IMR-90 (cell line): ENCODE data around the gene KPNA1. TPM values are rescaled to one million over a fixed set of nuclear protein-coding genes. Genes with fewer than 3 reads are reported as not detected.

Source experiments
- ATAC-seq: fragments of 200-7000 bp; cut with Tn5 transposase; 2 replicates; pipeline ENCODE4 v1.9.1; 2020; ENCODE audit warnings: low read depth, mild to moderate bottlenecking, moderate library complexity
- BruUV-seq: library from RNA; stranded (reverse); fragments of 400-500 nt; replicated peaks from 2 replicates; lab custom pipeline; 2021; lab: Mats Ljungman, UMichigan
- CTCF ChIA-PET: fragments of 300-600 bp; formaldehyde crosslinking; extraction: SDS; loops from one replicate; lab custom pipeline; 2021; ENCODE audit warnings: antibody characterized with exemption; lab: Yijun Ruan, JAX
- POLR2A ChIA-PET: fragments of 300-600 bp; sonication (Branson Sonifier 250); formaldehyde crosslinking; loops from one replicate; lab custom pipeline; 2022; ENCODE audit warnings: antibody characterized with exemption; ENCODE audit not compliant: unreplicated experiment; lab: Charles Lee
- DNase-seq: peaks from one replicate; pipeline ENCODE4 v3.0.0; 2013
- H2AFZ ChIP-seq: replicated peaks from 2 replicates; pipeline ENCODE3; 2013; ENCODE audit warnings: low read length, mild to moderate bottlenecking; ENCODE audit not compliant: poor library complexity
- H2AK5ac ChIP-seq: 2 replicates; pipeline ENCODE4 v1.6.1; 2013; ENCODE audit warnings: low read depth, low read length, inconsistent platforms
- H2AK9ac ChIP-seq: replicated peaks from 2 replicates; pipeline ENCODE3; 2013; ENCODE audit warnings: mild to moderate bottlenecking, low read depth, low read length, moderate library complexity; ENCODE audit not compliant: poor library complexity
- H2BK120ac ChIP-seq: 2 replicates; pipeline ENCODE4 v1.6.1; 2013; ENCODE audit warnings: low read depth, low read length, inconsistent platforms
- H2BK15ac ChIP-seq: 3 replicates; pipeline ENCODE4 v1.6.1; 2013; ENCODE audit warnings: low read depth, low read length, inconsistent platforms
- H2BK20ac ChIP-seq: 2 replicates; pipeline ENCODE4 v1.6.1; 2013; ENCODE audit warnings: low read depth, mild to moderate bottlenecking, inconsistent platforms, low read length, moderate library complexity
- H2BK5ac ChIP-seq: 2 replicates; pipeline ENCODE4 v1.6.1; 2013; ENCODE audit warnings: mild to moderate bottlenecking, low read depth, low read length, inconsistent platforms; ENCODE audit not compliant: poor library complexity, severe bottlenecking
- H3K14ac ChIP-seq: replicated peaks from 2 replicates; pipeline ENCODE4 v1.6.1; 2013; ENCODE audit warnings: low read depth, low read length, inconsistent platforms
- H3K18ac ChIP-seq: 2 replicates; pipeline ENCODE4 v1.6.1; 2013; ENCODE audit warnings: low read depth, low read length, control low read depth
- H3K23ac ChIP-seq: 2 replicates; pipeline ENCODE4 v1.6.1; 2013; ENCODE audit warnings: low read depth, low read length, inconsistent platforms
- H3K27ac ChIP-seq: 2 replicates; pipeline ENCODE4 v1.5.1; 2013; ENCODE audit warnings: mild to moderate bottlenecking, control low read depth, low read length; ENCODE audit not compliant: insufficient read depth
- H3K27me3 ChIP-seq: 2 replicates; pipeline ENCODE4 v1.6.1; 2013; ENCODE audit warnings: low read length; ENCODE audit not compliant: control insufficient read depth, insufficient read depth
- H3K36me3 ChIP-seq: 2 replicates; pipeline ENCODE4 v1.6.1; 2013; ENCODE audit warnings: low read length, mixed read lengths; ENCODE audit not compliant: control insufficient read depth, insufficient read depth
- H3K4ac ChIP-seq: 2 replicates; pipeline ENCODE4 v1.6.1; 2013; ENCODE audit warnings: low read depth, low read length, inconsistent platforms
- H3K4me1 ChIP-seq: 2 replicates; pipeline ENCODE4 v1.6.1; 2013; ENCODE audit warnings: low read length, mixed read lengths; ENCODE audit not compliant: control insufficient read depth, insufficient read depth
- H3K4me2 ChIP-seq: 2 replicates; pipeline ENCODE4 v1.6.1; 2013; ENCODE audit warnings: low read depth, mild to moderate bottlenecking, control low read depth, low read length, moderate library complexity
- H3K4me3 ChIP-seq: 2 replicates; pipeline ENCODE4 v1.5.1; 2013; ENCODE audit warnings: low read depth, mild to moderate bottlenecking, control low read depth, low read length, moderate library complexity; ENCODE audit not compliant: insufficient read depth
- H3K56ac ChIP-seq: 2 replicates; pipeline ENCODE4 v1.6.1; 2013; ENCODE audit warnings: low read length, inconsistent platforms; ENCODE audit not compliant: insufficient read depth; ENCODE audit errors: extremely low read depth
- H3K79me1 ChIP-seq, 2 experiments: 2 replicates each; pipeline ENCODE4 v1.6.1; 2013; ENCODE audit warnings: low read length in 2 of 2, inconsistent platforms in 1 of 2, low read depth in 1 of 2
- H3K9ac ChIP-seq: 2 replicates; pipeline ENCODE4 v1.6.1; 2013; ENCODE audit warnings: low read depth, low read length, control low read depth
- H3K9me1 ChIP-seq: 2 replicates; pipeline ENCODE4 v1.6.1; 2013; ENCODE audit warnings: low read length, inconsistent platforms; ENCODE audit not compliant: insufficient read depth
- H3K9me3 ChIP-seq: 2 replicates; pipeline ENCODE4 v1.6.1; 2013; ENCODE audit warnings: low read length; ENCODE audit not compliant: control insufficient read depth, insufficient read depth
- H4K20me1 ChIP-seq: 2 replicates; pipeline ENCODE4 v1.6.1; 2013; ENCODE audit warnings: low read length, inconsistent platforms; ENCODE audit not compliant: insufficient read depth
- H4K5ac ChIP-seq: 2 replicates; pipeline ENCODE4 v1.6.1; 2013; ENCODE audit warnings: mild to moderate bottlenecking, low read depth, low read length, control low read depth
- H4K8ac ChIP-seq, 2 experiments: 2 replicates each; pipeline ENCODE4 v1.6.1; 2013; ENCODE audit warnings: low read depth in 2 of 2, low read length in 2 of 2, control low read depth in 1 of 2, inconsistent platforms in 1 of 2
- H4K91ac ChIP-seq: 2 replicates; pipeline ENCODE4 v1.6.1; 2013; ENCODE audit warnings: low read depth, low read length, inconsistent platforms; ENCODE audit not compliant: insufficient read depth
- MAZ ChIP-seq: IDR thresholded peaks from 2 replicates; pipeline ENCODE4 v1.6.1; 2012; ENCODE audit warnings: low read depth, mild to moderate bottlenecking, low read length, improper control_type of control experiment, moderate library complexity, borderline replicate concordance
- MXI1 ChIP-seq: IDR thresholded peaks from 2 replicates; pipeline ENCODE4 v1.6.1; 2012; ENCODE audit warnings: low read depth, mild to moderate bottlenecking, low read length, moderate library complexity, borderline replicate concordance
- POLR2A ChIP-seq: IDR thresholded peaks from 2 replicates; pipeline ENCODE4 v1.6.1; 2012; ENCODE audit warnings: mild to moderate bottlenecking, low read depth, low read length
- RAD21 ChIP-seq: IDR thresholded peaks from 2 replicates; pipeline ENCODE4 v1.6.1; 2012; ENCODE audit warnings: low read length, improper control_type of control experiment
- SMC3 ChIP-seq: fragments of 150-350 bp; IDR thresholded peaks from 2 replicates; pipeline ENCODE4 v1.6.1; 2016; ENCODE audit warnings: low read depth, mild to moderate bottlenecking, antibody characterized with exemption, low read length, moderate library complexity
- WGBS, 2 experiments: methylation state at CpG; one replicate each; pipeline versions ENCODE4 v1.1.5 to v1.1.7; 2013; ENCODE audit warnings: missing lambda C conversion rate in 2 of 2; ENCODE audit not compliant: insufficient read length in 1 of 2; ENCODE audit errors: extremely low coverage in 2 of 2; 5-methylcytosine and 5-hydroxymethylcytosine counted together
- dilution Hi-C: fragments of 300-500 bp; cut with HindIII; formaldehyde crosslinking; loops from one replicate; pipeline ENCODE4 v1.14.3; 2018; ENCODE audit warnings: low sequenced_read_pairs; ENCODE audit not compliant: unreplicated experiment
- in situ Hi-C: fragments of 300-500 bp; cut with MboI; formaldehyde crosslinking; loops from 3 replicates; pipeline ENCODE4 v1.14.3; 2019; ENCODE audit warnings: low sequenced_read_pairs, inconsistent platforms, mixed read lengths
- intact Hi-C: fragments of 100-400 bp; cut with micrococcal nuclease; formaldehyde crosslinking; loops from 2 replicates; pipeline ENCODE4 v1.10.0; 2022
- polyA plus RNA-seq, 3 experiments: library from polyadenylated mRNA; depleted of rRNA; stranded (reverse); fragments of >200 nt; gene quantifications; 2 replicates each; pipeline ENCODE4 v1.2.3, GENCODE V29; 2012; ENCODE audit warnings: low replicate concordance in 1 of 3
- total RNA-seq: library from RNA; depleted of rRNA; stranded (reverse); fragments of >200 nt; gene quantifications from 2 replicates; pipeline ENCODE4 v1.2.3, GENCODE V29; 2012
- TF ChIP-seq, protein P1 (sequence below): conservative IDR thresholded peaks from 2 replicates; pipeline ENCODE4 v1.5.1; 2012; ENCODE audit warnings: mild to moderate bottlenecking, low read depth, low read length, improper control_type of control experiment

The KPNA1 gene
- total and polyA plus RNA-seq, 2 of the 4 experiments (the other 2 are of a cell fraction) = 30.6 to 112 TPM

DNA sequence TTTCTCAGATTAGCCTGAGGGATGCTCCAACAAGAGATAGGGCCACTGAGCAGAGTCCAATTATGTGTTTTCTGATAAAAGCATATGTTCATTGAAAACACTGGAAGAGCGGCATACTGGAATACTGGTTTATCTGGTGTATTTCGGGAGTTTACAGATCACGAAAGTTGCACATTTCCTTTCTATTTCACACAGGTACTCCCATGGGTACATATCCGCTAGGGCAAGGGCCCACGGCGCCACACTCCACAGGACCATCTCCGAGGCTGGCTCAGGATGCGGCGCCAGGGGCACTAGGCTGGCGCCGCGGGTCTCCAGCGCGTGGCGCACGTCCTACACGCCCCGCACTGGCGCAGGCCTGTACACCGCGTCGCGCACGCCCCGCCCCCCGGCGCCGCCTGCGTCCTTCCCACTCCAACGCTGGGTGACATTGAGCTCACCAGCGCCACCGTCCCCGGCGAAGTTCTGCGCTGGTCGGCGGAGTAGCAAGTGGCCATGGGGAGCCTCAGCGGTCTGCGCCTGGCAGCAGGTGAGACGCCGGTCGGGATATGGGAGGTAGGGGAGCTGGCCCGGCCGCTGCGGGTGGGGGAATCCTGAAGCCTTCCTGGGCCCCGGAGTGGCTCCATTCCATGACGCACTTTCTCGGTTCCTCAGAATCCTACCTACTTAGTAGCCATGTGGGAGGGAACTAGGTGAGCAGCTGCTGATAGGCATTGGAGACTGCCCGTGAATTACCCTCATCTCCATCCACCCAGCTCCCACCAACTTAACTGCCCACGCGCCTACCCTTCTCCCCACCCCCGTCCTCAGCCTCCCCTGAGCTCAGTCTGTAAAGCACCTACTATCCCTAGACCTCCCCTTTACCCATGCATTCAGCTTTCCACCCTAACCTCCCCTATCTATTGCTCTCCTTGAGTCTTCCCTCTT lies 130.7 kb downstream of the KPNA1 start, which contains the start of gene FAM162A:
TSS of gene FAM162A (plus strand) at position 412 of the 927 bp plus-strand sequence. CDS start at position 496, 84 bp downstream.
- Histone ChIP-seq H2BK15ac (peak within 1 kb of the TSS; percentile 71; the same call in 2 of the 3 replicates), H4K20me1 (no peaks in the 10 kb centered on the region), H2AK5ac (peak within 1 kb of the TSS; percentile 90), H3K18ac (peak within 1 kb of the TSS; percentile 95), H4K5ac (peak within 1 kb of the TSS; percentile 100), H2BK5ac (peak within 1 kb of the TSS; percentile 93), H3K4ac (peak within 1 kb of the TSS; percentile 93), H3K36me3 (no peaks in the 10 kb centered on the region), H2AK9ac (peak within 1 kb of the TSS; percentile 91), H4K91ac (peak within 1 kb of the TSS; percentile 90), H3K27ac (peak within 1 kb of the TSS; percentile 95), H3K23ac (peak within 1 kb of the TSS; percentile 84), H3K9me3 (no peaks in the 10 kb centered on the region), H2BK120ac (peak within 1 kb of the TSS; percentile 49; the same call in 1 of the 2 replicates), H4K8ac (peak within 1 kb of the TSS; percentile 94 to 100), H3K56ac (peak within 1 kb of the TSS; percentile 87), H2BK20ac (no peak within 1 kb of the TSS), H2AFZ (peak within 1 kb of the TSS; percentile 98), H3K4me2 (peak within 1 kb of the TSS; percentile 99), H3K79me1 (peaks cover 5 to 27% of the 10 kb centered on the region in 2 experiments; a peak in 3 of 4 replicates), H3K9ac (peak within 1 kb of the TSS; percentile 95), H3K4me3 (peak within 1 kb of the TSS; percentile 92), H3K9me1 (peaks cover 3% of the 10 kb centered on the region; the same call in 1 of the 2 replicates), H3K4me1 (no peaks in the 10 kb centered on the region), H3K14ac (peak within 1 kb of the TSS; percentile 94), H3K27me3 (no peaks in the 10 kb centered on the region)
- DNase-seq (peak; percentile 80), ATAC-seq (peak; percentile 97)
- POLR2A ChIA-PET = interaction anchor here (0.9 kb wide), 1 partner anchor 9 kb away, joined by 5 read pairs; no protein-coding TSS in a partner anchor
- CTCF ChIA-PET = interaction anchor here (0.6 to 2.1 kb wide), 7 partner anchors 9 to 280 kb away, joined by 3 to 14 read pairs (median 3); no protein-coding TSS in a partner anchor
- dilution Hi-C loops (no loop called here), in situ Hi-C loops (no loop called here), intact Hi-C loops (no loop called here)
- WGBS, 2 experiments = 1% methylated on average over 22 of the region's 52 CpGs; no CpG with 5 or more reads in 1 of the 2 experiments
- TF ChIP-seq MAZ (peak; percentile 80; the same call in 1 of the 2 replicates), RAD21 (peak; percentile 23; the same call in 1 of the 2 replicates), POLR2A (peak; percentile 75; the same call in 1 of the 2 replicates), SMC3 (no peak), MXI1 (peak; percentile 82; the same call in 1 of the 2 replicates)
- TF ChIP-seq, protein P1, sequence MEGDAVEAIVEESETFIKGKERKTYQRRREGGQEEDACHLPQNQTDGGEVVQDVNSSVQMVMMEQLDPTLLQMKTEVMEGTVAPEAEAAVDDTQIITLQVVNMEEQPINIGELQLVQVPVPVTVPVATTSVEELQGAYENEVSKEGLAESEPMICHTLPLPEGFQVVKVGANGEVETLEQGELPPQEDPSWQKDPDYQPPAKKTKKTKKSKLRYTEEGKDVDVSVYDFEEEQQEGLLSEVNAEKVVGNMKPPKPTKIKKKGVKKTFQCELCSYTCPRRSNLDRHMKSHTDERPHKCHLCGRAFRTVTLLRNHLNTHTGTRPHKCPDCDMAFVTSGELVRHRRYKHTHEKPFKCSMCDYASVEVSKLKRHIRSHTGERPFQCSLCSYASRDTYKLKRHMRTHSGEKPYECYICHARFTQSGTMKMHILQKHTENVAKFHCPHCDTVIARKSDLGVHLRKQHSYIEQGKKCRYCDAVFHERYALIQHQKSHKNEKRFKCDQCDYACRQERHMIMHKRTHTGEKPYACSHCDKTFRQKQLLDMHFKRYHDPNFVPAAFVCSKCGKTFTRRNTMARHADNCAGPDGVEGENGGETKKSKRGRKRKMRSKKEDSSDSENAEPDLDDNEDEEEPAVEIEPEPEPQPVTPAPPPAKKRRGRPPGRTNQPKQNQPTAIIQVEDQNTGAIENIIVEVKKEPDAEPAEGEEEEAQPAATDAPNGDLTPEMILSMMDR = peak; percentile 55
- BruUV-seq = no TSS peak
